Keratinocyte (primary cell): ENCODE measurements around the gene PHPT1. TPM values are rescaled to one million over a fixed set of nuclear protein-coding genes. Genes with fewer than 3 reads are reported as not detected.
"Not testable (repeated sequence)": the region's sequence is repeated elsewhere in the genome, so short reads cannot be mapped to it uniquely, and the experiment has no call there.

Source experiments
- DNase-seq: peaks from one replicate; pipeline ENCODE4 v3.0.0-alpha.2; 2011; ENCODE audit warnings: low read depth, missing footprints, low spot score
- FAIRE-seq: peaks from 2 replicates; lab custom pipeline; 2011; peaks lifted over from hg19 to GRCh38; lab: Jason Lieb, UNC
- H2AFZ ChIP-seq: 2 replicates; pipeline ENCODE4 v1.6.0; 2012; ENCODE audit warnings: low read length, control low read depth, inconsistent platforms; ENCODE audit not compliant: control insufficient read depth
- H3K27ac ChIP-seq: 2 replicates; pipeline ENCODE4 v1.5.1; 2011; ENCODE audit warnings: low read length; ENCODE audit not compliant: control insufficient read depth, insufficient read depth
- H3K27me3 ChIP-seq: 3 replicates; pipeline ENCODE4 v1.6.0; 2011; ENCODE audit warnings: low read length; ENCODE audit not compliant: control insufficient read depth, insufficient read depth; ENCODE audit errors: extremely low read depth
- H3K36me3 ChIP-seq, 2 experiments: 2 replicates in 1 of 2; 3 replicates in 1 of 2; pipeline ENCODE4 v1.5.1; 2011; ENCODE audit warnings: low read length in 2 of 2, mild to moderate bottlenecking in 1 of 2; ENCODE audit not compliant: control insufficient read depth in 2 of 2, insufficient read depth in 2 of 2; ENCODE audit errors: extremely low read depth in 1 of 2
- H3K4me1 ChIP-seq: 3 replicates; pipeline ENCODE4 v1.5.1; 2011; ENCODE audit warnings: low read length; ENCODE audit not compliant: control insufficient read depth, insufficient read depth; ENCODE audit errors: extremely low read depth
- H3K4me2 ChIP-seq: 3 replicates; pipeline ENCODE4 v1.6.0; 2011; ENCODE audit warnings: low read depth, low read length; ENCODE audit not compliant: control insufficient read depth, insufficient read depth; ENCODE audit errors: extremely low read depth
- H3K4me3 ChIP-seq, 3 experiments: fragments of 200-600 bp in 1 of 3; sonication (generic) in 1 of 3; 2 replicates in 2 of 3; 3 replicates in 1 of 3; pipeline ENCODE4 v1.5.1; 2011 to 2016; ENCODE audit warnings: low read length in 3 of 3, mild to moderate bottlenecking in 3 of 3, control low read depth in 2 of 3, inconsistent platforms in 1 of 3, low read depth in 1 of 3, mixed read lengths in 1 of 3, mixed run types in 1 of 3, moderate library complexity in 1 of 3; ENCODE audit not compliant: control insufficient read depth in 2 of 3, insufficient read depth in 2 of 3; ENCODE audit errors: extremely low read depth in 1 of 3
- H3K79me2 ChIP-seq: 2 replicates; pipeline ENCODE4 v1.6.0; 2012; ENCODE audit warnings: low read length; ENCODE audit not compliant: control insufficient read depth, insufficient read depth
- H3K9ac ChIP-seq: 3 replicates; pipeline ENCODE4 v1.6.0; 2011; ENCODE audit warnings: low read length; ENCODE audit not compliant: control insufficient read depth, insufficient read depth; ENCODE audit errors: extremely low read depth
- H3K9me1 ChIP-seq: 3 replicates; pipeline ENCODE4 v1.6.0; 2011; ENCODE audit warnings: low read length; ENCODE audit not compliant: control insufficient read depth, insufficient read depth; ENCODE audit errors: extremely low read depth
- H3K9me3 ChIP-seq: 2 replicates; pipeline ENCODE4 v1.5.1; 2012; ENCODE audit warnings: low read depth, low read length; ENCODE audit not compliant: control insufficient read depth
- H4K20me1 ChIP-seq: 3 replicates; pipeline ENCODE4 v1.6.0; 2011; ENCODE audit warnings: low read length; ENCODE audit not compliant: control insufficient read depth, insufficient read depth; ENCODE audit errors: extremely low read depth
- EZH2 ChIP-seq: IDR thresholded peaks from one replicate; pipeline ENCODE4 v1.6.1; 2012; ENCODE audit warnings: inconsistent platforms, mild to moderate bottlenecking, low read length, moderate library complexity
- dilution Hi-C: fragments of 300-500 bp; cut with MboI; formaldehyde crosslinking; loops from one replicate; pipeline ENCODE4 v1.7.0; 2020; ENCODE audit warnings: low sequenced_read_pairs; ENCODE audit not compliant: extremely low pct_ligation_motif_present
- polyA plus RNA-seq, 5 experiments: library from polyadenylated mRNA; depleted of rRNA in 3 of 5; stranded (reverse) in 3 of 5; stranded (forward) in 1 of 5; unstranded in 1 of 5; fragments of >200 nt; gene quantifications; 1 replicate in 1 of 5; 2 replicates in 3 of 5; 3 replicates in 1 of 5; pipeline versions ENCODE4 v1.2.1 to v1.2.3, GENCODE V29; 2011 to 2012; ENCODE audit warnings: missing spikeins in 2 of 5, low read depth in 1 of 5, low replicate concordance in 1 of 5
- TF ChIP-seq, protein P1 (sequence below), 3 experiments: IDR thresholded peaks in 1 of 3; conservative IDR thresholded peaks in 1 of 3; optimal IDR thresholded peaks in 1 of 3; 2 replicates in 2 of 3; 3 replicates in 1 of 3; pipeline versions ENCODE3 to v1.5.1; 2011; ENCODE audit warnings: low read length in 3 of 3, mild to moderate bottlenecking in 3 of 3, moderate library complexity in 2 of 3, control low read depth in 1 of 3, inconsistent platforms in 1 of 3; ENCODE audit not compliant: insufficient read depth in 2 of 3; ENCODE audit errors: extremely low read depth in 1 of 3

PHPT1 gene
- polyA plus RNA-seq, 1 donor (not counting 4 experiments of a cell fraction or from before 2014, with no cell fraction given), result 68.8 TPM

DNA sequence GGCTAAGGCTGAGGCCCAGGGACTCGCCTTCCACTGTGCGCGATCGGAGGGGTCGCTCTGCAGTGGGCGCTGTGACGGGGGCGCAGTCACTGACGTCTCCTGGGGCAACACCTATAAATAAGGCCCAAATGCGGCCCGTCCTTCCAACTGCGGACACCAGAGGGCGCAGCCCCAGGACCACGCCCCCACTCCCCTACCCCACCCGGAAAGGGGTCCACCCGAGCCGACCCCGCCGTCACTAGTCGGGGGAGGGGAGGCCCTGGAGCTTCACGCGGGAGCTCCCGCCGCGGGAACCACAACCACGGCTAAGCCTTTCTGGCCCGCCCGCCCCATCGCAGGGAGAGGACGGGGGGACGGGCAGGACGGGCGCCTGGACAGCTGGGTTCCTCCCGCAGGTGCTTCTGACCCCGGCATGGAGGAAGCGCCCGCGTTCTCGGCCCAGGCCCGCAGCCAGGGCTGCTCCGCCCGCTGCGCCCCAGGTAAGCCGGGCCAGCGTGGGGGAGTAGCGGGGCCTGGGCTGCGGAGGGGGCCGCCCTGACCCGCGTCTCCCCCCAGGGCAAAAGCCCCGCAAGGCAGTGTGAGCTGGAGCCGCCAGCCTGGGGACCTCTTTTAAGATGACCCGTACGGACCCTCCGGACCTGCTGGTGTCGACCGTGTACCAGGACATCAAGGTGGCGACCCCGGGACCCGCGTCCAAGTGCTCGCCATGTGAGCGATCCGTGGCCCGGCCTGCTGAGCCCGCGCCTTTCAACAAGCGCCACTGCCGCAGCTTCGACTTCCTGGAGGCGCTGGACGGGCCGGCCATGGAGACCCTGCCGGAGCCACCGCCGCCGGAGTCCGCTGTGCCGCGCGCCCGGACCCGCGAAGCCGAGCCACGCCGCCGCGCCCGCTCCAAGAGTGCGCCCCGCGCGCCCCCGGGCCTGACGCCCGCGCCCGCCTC, 5.1 kb upstream of the PHPT1 start:
- dilution Hi-C loops, result not testable (repeated sequence)

DNA sequence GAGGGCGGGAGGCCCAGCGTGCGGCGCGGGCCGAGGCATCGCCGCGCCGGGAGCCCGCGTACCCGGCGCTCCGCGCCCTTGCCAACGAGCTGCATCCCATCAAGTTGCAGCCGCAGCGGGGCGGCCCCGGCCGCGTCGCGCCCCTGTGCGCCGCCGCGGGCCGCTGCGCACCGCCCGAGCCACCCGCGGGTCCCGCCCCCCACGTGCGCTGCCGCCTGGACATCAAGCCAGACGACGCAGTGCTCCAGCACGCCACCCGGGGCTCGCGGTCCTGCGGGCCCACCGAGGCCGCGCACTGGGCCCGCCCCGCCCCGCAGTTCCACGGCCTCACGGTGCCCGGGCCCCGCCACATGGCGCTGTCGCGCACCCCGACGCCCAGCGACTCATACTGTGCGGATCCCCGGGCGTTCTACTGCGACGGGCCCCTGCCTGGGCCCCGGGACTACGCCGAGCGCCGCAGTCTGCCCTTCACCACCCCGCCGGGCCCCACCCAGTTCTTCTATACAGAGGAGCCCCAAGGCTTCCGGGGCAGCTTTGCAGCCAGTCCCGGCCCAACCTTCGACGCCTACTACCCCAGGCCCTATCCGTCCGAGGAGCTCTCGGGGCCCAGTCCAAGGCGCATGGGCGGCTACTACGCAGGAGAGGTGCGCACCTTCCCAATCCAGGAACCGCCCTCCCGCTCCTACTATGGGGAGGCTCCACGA, 4.3 kb upstream of the PHPT1 start:
- H4K20me1 ChIP-seq, result peaks cover 3% of the 10 kb centered on the region
- H3K36me3 ChIP-seq, result peaks cover 0 to 7% of the 10 kb centered on the region in 2 experiments

More for the DNA sequence above, 5.1 kb upstream of the PHPT1 start:
- H3K4me1 ChIP-seq, H4K20me1 ChIP-seq, H3K4me2 ChIP-seq, DNase-seq, H3K4me3 ChIP-seq, H3K79me2 ChIP-seq, H3K9ac ChIP-seq, H3K9me3 ChIP-seq, H3K9me1 ChIP-seq, H3K27ac ChIP-seq, FAIRE-seq, H3K36me3 ChIP-seq, H2AFZ ChIP-seq: not testable (repeated sequence)
- TF ChIP-seq, protein P1, sequence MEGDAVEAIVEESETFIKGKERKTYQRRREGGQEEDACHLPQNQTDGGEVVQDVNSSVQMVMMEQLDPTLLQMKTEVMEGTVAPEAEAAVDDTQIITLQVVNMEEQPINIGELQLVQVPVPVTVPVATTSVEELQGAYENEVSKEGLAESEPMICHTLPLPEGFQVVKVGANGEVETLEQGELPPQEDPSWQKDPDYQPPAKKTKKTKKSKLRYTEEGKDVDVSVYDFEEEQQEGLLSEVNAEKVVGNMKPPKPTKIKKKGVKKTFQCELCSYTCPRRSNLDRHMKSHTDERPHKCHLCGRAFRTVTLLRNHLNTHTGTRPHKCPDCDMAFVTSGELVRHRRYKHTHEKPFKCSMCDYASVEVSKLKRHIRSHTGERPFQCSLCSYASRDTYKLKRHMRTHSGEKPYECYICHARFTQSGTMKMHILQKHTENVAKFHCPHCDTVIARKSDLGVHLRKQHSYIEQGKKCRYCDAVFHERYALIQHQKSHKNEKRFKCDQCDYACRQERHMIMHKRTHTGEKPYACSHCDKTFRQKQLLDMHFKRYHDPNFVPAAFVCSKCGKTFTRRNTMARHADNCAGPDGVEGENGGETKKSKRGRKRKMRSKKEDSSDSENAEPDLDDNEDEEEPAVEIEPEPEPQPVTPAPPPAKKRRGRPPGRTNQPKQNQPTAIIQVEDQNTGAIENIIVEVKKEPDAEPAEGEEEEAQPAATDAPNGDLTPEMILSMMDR (optimal IDR thresholded peaks at IDR 0.05 in 1 of 3, IDR thresholded peaks at IDR 0.05 in 1 of 3, conservative IDR thresholded peaks at IDR 0.05 in 1 of 3; ENCODE audit: extremely low read depth in 1 of 3, insufficient read depth in 2 of 3, low read length in 3 of 3), result peak in 2 of 3 experiments; percentile 14 to 64
- H3K27me3 ChIP-seq, result peaks cover 43% of the 10 kb centered on the region

More for the DNA sequence above, 4.3 kb upstream of the PHPT1 start:
- no peak for FAIRE-seq
- Histone ChIP-seq H3K4me1 (peaks cover 12% of the 10 kb centered on the region), H3K27me3 (peaks cover 43% of the 10 kb centered on the region), H3K9ac (no peak overlapping the region), H3K4me2 (no peak overlapping the region), H2AFZ (no peak overlapping the region), H3K9me3 (no peaks in the 10 kb centered on the region), H3K27ac (no peak overlapping the region), H3K79me2 (peaks cover 3% of the 10 kb centered on the region), H3K4me3 (no peak overlapping the region), H3K9me1 (no peaks in the 10 kb centered on the region)
- TF ChIP-seq, protein P1 (optimal IDR thresholded peaks at IDR 0.05 in 1 of 3, IDR thresholded peaks at IDR 0.05 in 1 of 3, conservative IDR thresholded peaks at IDR 0.05 in 1 of 3; ENCODE audit: extremely low read depth in 1 of 3, insufficient read depth in 2 of 3, low read length in 3 of 3), result no peak
- peak; percentile 73 for TF ChIP-seq EZH2
- DNase-seq, result no peak
- dilution Hi-C loops, result no loop called here
